ENCODE results near the gene FOXO4.

Gene FOXO4

GRCh38 chrX:71131510-71131909 is 35.9 kb downstream of the FOXO4 start:
- TF ChIP-seq, protein P1, sequence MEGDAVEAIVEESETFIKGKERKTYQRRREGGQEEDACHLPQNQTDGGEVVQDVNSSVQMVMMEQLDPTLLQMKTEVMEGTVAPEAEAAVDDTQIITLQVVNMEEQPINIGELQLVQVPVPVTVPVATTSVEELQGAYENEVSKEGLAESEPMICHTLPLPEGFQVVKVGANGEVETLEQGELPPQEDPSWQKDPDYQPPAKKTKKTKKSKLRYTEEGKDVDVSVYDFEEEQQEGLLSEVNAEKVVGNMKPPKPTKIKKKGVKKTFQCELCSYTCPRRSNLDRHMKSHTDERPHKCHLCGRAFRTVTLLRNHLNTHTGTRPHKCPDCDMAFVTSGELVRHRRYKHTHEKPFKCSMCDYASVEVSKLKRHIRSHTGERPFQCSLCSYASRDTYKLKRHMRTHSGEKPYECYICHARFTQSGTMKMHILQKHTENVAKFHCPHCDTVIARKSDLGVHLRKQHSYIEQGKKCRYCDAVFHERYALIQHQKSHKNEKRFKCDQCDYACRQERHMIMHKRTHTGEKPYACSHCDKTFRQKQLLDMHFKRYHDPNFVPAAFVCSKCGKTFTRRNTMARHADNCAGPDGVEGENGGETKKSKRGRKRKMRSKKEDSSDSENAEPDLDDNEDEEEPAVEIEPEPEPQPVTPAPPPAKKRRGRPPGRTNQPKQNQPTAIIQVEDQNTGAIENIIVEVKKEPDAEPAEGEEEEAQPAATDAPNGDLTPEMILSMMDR (conservative IDR thresholded peaks at IDR 0.05; ENCODE audit: low read depth, low read length), result no peak
- no peak overlapping the region for H3K9ac ChIP-seq
- H3K27me3 ChIP-seq (ENCODE audit: insufficient read depth, low read depth), result no peaks in the 10 kb centered on the region
- H4K20me1 ChIP-seq (ENCODE audit: insufficient read depth), result no peaks in the 10 kb centered on the region
- H3K4me1 ChIP-seq (ENCODE audit: low read depth, poor library complexity, severe bottlenecking), result no peaks in the 10 kb centered on the region
- H3K79me2 ChIP-seq (ENCODE audit: insufficient read depth, low read depth), result no peaks in the 10 kb centered on the region
- no peak overlapping the region for H3K4me3 ChIP-seq (IDR thresholded peaks at IDR 0.05; ENCODE audit: insufficient read depth, low read depth, low read length)
- H3K4me2 ChIP-seq, result no peak overlapping the region
- no peaks in the 10 kb centered on the region for H3K36me3 ChIP-seq (ENCODE audit: insufficient read depth)
- H2AFZ ChIP-seq (ENCODE audit: low read depth), result no peak overlapping the region
- no peak overlapping the region for H3K27ac ChIP-seq

DNA sequence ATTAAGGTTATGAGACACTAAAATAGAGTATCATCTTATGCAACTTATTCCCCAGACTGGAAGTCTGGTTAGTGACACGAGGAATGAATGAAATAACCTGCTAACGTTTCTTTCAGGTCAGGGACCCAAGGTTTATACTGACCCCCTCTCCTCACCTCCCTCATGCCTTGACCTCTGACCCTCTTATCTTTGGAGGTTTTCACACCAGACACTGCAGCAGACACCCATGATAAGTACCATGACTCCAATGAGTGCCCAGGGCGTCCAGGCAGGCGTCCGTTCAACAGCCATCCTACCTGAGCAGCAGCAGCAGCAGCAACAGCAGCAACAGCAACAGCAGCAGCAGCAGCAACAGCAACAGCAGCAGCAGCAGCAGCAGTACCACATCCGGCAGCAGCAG is 44.8 kb downstream of the FOXO4 start:
- H3K36me3 ChIP-seq (ENCODE audit: insufficient read depth), result no peaks in the 10 kb centered on the region

GRCh38 chrX:71143508-71143907 is 47.9 kb downstream of the FOXO4 start:
- Histone ChIP-seq H3K9ac (no peak overlapping the region), H3K27ac (no peak overlapping the region)
- TF ChIP-seq, protein P1 (conservative IDR thresholded peaks at IDR 0.05; ENCODE audit: low read depth, low read length), result no peak

More for the DNA sequence above, 44.8 kb downstream of the FOXO4 start:
- no peak overlapping the region for H3K9ac ChIP-seq
- H4K20me1 ChIP-seq (ENCODE audit: insufficient read depth), result no peaks in the 10 kb centered on the region
- no peak overlapping the region for H3K4me3 ChIP-seq (IDR thresholded peaks at IDR 0.05; ENCODE audit: insufficient read depth, low read depth, low read length)
- H3K4me2 ChIP-seq, result no peak overlapping the region
- no peaks in the 10 kb centered on the region for H3K4me1 ChIP-seq (ENCODE audit: low read depth, poor library complexity, severe bottlenecking)
- no peak overlapping the region for H2AFZ ChIP-seq (ENCODE audit: low read depth)
- H3K79me2 ChIP-seq (ENCODE audit: insufficient read depth, low read depth), result no peaks in the 10 kb centered on the region
- H3K27ac ChIP-seq, result no peak overlapping the region
- TF ChIP-seq, protein P1 (conservative IDR thresholded peaks at IDR 0.05; ENCODE audit: low read depth, low read length), result no peak
- no peaks in the 10 kb centered on the region for H3K27me3 ChIP-seq (ENCODE audit: insufficient read depth, low read depth)

GRCh38 chrX:71144651-71145050 is 49.0 kb downstream of the FOXO4 start, which contains the start of gene NLGN3:
NLGN3 (plus strand) TSS chrX:71144841; CDS start chrX:71147750, 2,909 bp downstream.
- Histone ChIP-seq H3K36me3 (ENCODE audit: insufficient read depth) (no peaks in the 10 kb centered on the region), H3K27me3 (ENCODE audit: insufficient read depth, low read depth) (no peaks in the 10 kb centered on the region), H3K79me2 (ENCODE audit: insufficient read depth, low read depth) (no peaks in the 10 kb centered on the region), H2AFZ (ENCODE audit: low read depth) (no peak within 1 kb of the TSS), H3K4me3 (IDR thresholded peaks at IDR 0.05; ENCODE audit: insufficient read depth, low read depth, low read length) (no peak within 1 kb of the TSS), H3K27ac (no peak within 1 kb of the TSS), H3K4me2 (no peak within 1 kb of the TSS), H3K9ac (no peak within 1 kb of the TSS), H3K4me1 (ENCODE audit: low read depth, poor library complexity, severe bottlenecking) (no peaks in the 10 kb centered on the region), H4K20me1 (ENCODE audit: insufficient read depth) (no peaks in the 10 kb centered on the region)
- TF ChIP-seq, protein P1 (conservative IDR thresholded peaks at IDR 0.05; ENCODE audit: low read depth, low read length), result no peak

More at GRCh38 chrX:71143508-71143907, 47.9 kb downstream of the FOXO4 start:
- Histone ChIP-seq H3K4me3 (IDR thresholded peaks at IDR 0.05; ENCODE audit: insufficient read depth, low read depth, low read length) (no peak overlapping the region), H3K79me2 (ENCODE audit: insufficient read depth, low read depth) (no peaks in the 10 kb centered on the region), H4K20me1 (ENCODE audit: insufficient read depth) (no peaks in the 10 kb centered on the region), H3K4me2 (no peak overlapping the region), H3K36me3 (ENCODE audit: insufficient read depth) (no peaks in the 10 kb centered on the region), H3K27me3 (ENCODE audit: insufficient read depth, low read depth) (no peaks in the 10 kb centered on the region), H2AFZ (ENCODE audit: low read depth) (no peak overlapping the region), H3K4me1 (ENCODE audit: low read depth, poor library complexity, severe bottlenecking) (no peaks in the 10 kb centered on the region)

All from KMS-11 (cell line).